HG02588 (cell line): Measurements from ENCODE around the gene AGBL4.

ENCODE experiments used
- ATAC-seq: cut with Tn5 transposase; IDR thresholded peaks from one replicate; pipeline ENCODE4 v1.9.1; 2021; ENCODE audit warnings: mild to moderate bottlenecking, moderate library complexity; ENCODE audit not compliant: unreplicated experiment

The AGBL4 gene

GRCh38 chr1:48673332-48674105 lies 1350.2 kb downstream of the AGBL4 start:
- ATAC-seq, result no peak

- ATAC-seq, result no peak
These were observed 1352.2 kb downstream of the AGBL4 start for GRCh38 chr1:48671578-48671977.

- no peak for ATAC-seq
These were observed 1353.3 kb downstream of the AGBL4 start for GRCh38 chr1:48670234-48671020.

GRCh38 chr1:48668339-48668738 lies 1355.4 kb downstream of the AGBL4 start:
- no peak for ATAC-seq

GRCh38 chr1:48667782-48668181 lies 1356.0 kb downstream of the AGBL4 start:
- ATAC-seq, result no peak

GRCh38 chr1:48665708-48666407 lies 1357.9 kb downstream of the AGBL4 start:
- no peak for ATAC-seq

- ATAC-seq, result no peak
These were observed 1361.9 kb downstream of the AGBL4 start for GRCh38 chr1:48661726-48662463.

GRCh38 chr1:48659801-48660200 lies 1364.0 kb downstream of the AGBL4 start:
- no peak for ATAC-seq

- no peak for ATAC-seq
These were observed 1366.3 kb downstream of the AGBL4 start for GRCh38 chr1:48657413-48657812.

GRCh38 chr1:48654606-48655210 lies 1369.0 kb downstream of the AGBL4 start:
- no peak for ATAC-seq

GRCh38 chr1:48652334-48652733 lies 1371.4 kb downstream of the AGBL4 start:
- ATAC-seq, result no peak

GRCh38 chr1:48649880-48650279 lies 1373.9 kb downstream of the AGBL4 start:
- no peak for ATAC-seq

- no peak for ATAC-seq
These were observed 1377.9 kb downstream of the AGBL4 start for GRCh38 chr1:48645883-48646282.

- ATAC-seq, result no peak
These were observed 1378.7 kb downstream of the AGBL4 start for GRCh38 chr1:48644905-48645605.

- ATAC-seq, result no peak
These were observed 1379.4 kb downstream of the AGBL4 start for GRCh38 chr1:48644190-48644900.

GRCh38 chr1:48643193-48643592 lies 1380.6 kb downstream of the AGBL4 start:
- no peak for ATAC-seq

- ATAC-seq, result no peak
These were observed 1382.8 kb downstream of the AGBL4 start for GRCh38 chr1:48640836-48641492.

GRCh38 chr1:48629867-48630266 lies 1393.9 kb downstream of the AGBL4 start:
- ATAC-seq, result no peak

- no peak for ATAC-seq
These were observed 1396.3 kb downstream of the AGBL4 start for GRCh38 chr1:48627486-48627885.
